Measurements from ENCODE around the gene BEST4. TPM values are rescaled to one million over a fixed set of nuclear protein-coding genes. Genes with fewer than 3 reads are reported as not detected.

BEST4 gene
- total RNA-seq, 1 experiment from 2014 or later = not detected

DNA sequence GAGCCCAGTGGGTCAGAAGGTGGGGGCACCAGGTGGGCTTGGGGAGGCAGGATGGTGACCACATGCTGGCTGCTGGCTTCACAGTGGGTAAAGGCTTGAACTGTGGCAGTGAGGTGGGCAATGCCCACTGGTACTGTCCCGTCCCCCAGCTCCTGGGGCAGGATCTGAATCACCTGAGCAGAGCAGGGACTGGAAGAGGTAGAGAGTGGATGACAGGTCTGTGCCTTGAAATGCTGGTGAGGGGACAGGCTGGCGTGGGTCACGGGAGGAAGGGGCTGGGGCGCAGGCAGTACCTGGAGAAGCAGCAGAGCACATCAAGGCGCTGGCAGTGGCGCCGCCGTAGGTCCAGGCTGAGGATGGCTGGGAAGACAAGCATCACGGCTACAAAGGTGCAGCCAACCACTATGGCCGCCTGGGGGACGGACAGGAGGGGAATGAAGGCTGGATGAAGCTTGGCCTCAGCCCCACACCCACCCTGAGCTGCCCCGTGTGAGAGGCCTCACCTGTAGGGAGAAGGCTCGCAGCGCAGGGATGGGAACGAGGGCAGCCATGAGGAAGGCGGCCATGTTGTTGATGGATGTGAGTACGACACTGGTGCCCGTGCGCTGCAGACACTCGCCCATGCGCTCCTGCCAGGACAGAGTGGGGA is 40.2 kb upstream of the BEST4 start:
- POLR2A ChIA-PET (ENCODE audit: unreplicated experiment) = interaction anchor here (0.6 kb wide), 1 partner anchor 1424 kb away, joined by 4 read pairs; no protein-coding TSS in a partner anchor
- Histone ChIP-seq H4K20me1 (ENCODE audit: low read length) (no peaks in the 10 kb centered on the region), H3K79me2 (ENCODE audit: low read length) (no peaks in the 10 kb centered on the region), H3K36me3 (ENCODE audit: low read depth, low read length) (no peaks in the 10 kb centered on the region), H3K9me2 (replicated peaks; ENCODE audit: low read length) (no peaks in the 10 kb centered on the region), H3K27me3 (ENCODE audit: low read length) (no peaks in the 10 kb centered on the region), H3F3A (ENCODE audit: low read length, unreplicated experiment) (no peaks in the 10 kb centered on the region), H3K9ac (ENCODE audit: low read length) (no peak overlapping the region), H2AFZ (ENCODE audit: low read length) (no peak overlapping the region), H3K4me3 (ENCODE audit: low read length) (no peak overlapping the region), H3K4me1 (ENCODE audit: insufficient read depth, low read length) (no peaks in the 10 kb centered on the region), H3K9me3 (ENCODE audit: low read length) (no peaks in the 10 kb centered on the region), H3K27ac (ENCODE audit: low read length) (no peak overlapping the region), H3K4me2 (ENCODE audit: low read length) (no peak overlapping the region)
- intact Hi-C loops (cut with micrococcal nuclease) = no loop called here
- TF ChIP-seq EZH2 (IDR thresholded peaks at IDR 0.05; ENCODE audit: low read length, unreplicated experiment) = no peak
- TF ChIP-seq, protein P1, sequence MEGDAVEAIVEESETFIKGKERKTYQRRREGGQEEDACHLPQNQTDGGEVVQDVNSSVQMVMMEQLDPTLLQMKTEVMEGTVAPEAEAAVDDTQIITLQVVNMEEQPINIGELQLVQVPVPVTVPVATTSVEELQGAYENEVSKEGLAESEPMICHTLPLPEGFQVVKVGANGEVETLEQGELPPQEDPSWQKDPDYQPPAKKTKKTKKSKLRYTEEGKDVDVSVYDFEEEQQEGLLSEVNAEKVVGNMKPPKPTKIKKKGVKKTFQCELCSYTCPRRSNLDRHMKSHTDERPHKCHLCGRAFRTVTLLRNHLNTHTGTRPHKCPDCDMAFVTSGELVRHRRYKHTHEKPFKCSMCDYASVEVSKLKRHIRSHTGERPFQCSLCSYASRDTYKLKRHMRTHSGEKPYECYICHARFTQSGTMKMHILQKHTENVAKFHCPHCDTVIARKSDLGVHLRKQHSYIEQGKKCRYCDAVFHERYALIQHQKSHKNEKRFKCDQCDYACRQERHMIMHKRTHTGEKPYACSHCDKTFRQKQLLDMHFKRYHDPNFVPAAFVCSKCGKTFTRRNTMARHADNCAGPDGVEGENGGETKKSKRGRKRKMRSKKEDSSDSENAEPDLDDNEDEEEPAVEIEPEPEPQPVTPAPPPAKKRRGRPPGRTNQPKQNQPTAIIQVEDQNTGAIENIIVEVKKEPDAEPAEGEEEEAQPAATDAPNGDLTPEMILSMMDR (conservative IDR thresholded peaks at IDR 0.05; ENCODE audit: low read depth, low read length) = no peak
- TF ChIP-seq EZH2phosphoT487 (IDR thresholded peaks at IDR 0.05; ENCODE audit: borderline replicate concordance, low read length) = no peak
- no peak for ATAC-seq
- no peak for DNase-seq
- no TSS peak for BruUV-seq (replicated peaks)
- CTCF ChIA-PET = no interaction called here

DNA sequence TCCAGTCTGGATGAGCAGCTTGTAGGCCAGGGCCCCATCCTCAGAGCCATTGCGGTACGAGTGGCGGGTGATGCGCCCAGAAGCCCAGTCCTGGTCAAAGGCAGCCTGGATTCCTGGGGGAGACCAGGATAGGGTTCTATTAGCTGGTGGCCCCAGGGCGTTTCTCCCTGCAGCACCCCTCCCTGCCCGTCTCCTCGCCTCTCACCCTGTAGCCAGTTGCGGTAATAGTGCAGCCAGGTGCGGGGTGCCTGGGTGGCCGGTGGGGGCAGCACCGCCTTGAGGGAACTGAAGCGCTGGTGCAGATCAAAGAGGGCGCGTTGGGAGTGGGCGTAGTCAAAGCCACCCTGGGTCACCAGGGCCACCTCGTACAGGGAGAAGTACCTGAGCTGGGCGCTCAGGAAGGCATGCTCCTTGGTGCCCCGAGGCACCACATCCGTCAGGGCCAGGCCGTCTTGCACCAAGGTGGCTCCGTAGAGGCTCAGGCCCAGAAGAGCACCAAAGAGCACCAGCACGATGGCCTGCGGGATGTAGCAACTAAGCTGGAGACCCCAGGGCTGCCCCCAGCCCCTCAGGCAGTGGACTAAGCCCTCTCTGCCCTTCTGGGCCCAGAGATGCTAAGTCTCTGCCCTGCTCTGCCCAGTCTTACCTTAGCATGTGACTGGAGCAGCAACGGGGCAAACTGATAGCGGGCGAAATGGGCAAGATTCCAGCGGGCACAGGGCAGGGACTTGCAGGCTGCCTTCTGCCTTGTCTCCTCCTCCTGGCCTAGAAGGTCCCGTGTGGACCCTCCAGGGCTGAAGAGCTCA is 39.4 kb upstream of the BEST4 start:
- intact Hi-C loops (cut with micrococcal nuclease) = no loop called here
- no peaks in the 10 kb centered on the region for H4K20me1 ChIP-seq (ENCODE audit: low read length)
- H3K4me3 ChIP-seq (ENCODE audit: low read length) = no peak overlapping the region
- no peak overlapping the region for H3K27ac ChIP-seq (ENCODE audit: low read length)
- CTCF ChIA-PET = no interaction called here
- POLR2A ChIA-PET (ENCODE audit: unreplicated experiment) = interaction anchor here (0.6 kb wide), 1 partner anchor 1424 kb away, joined by 4 read pairs; no protein-coding TSS in a partner anchor
- no peak overlapping the region for H3K4me2 ChIP-seq (ENCODE audit: low read length)
- ATAC-seq (no peak), DNase-seq (no peak)
- no peaks in the 10 kb centered on the region for H3K9me3 ChIP-seq (ENCODE audit: low read length)
- no peak overlapping the region for H2AFZ ChIP-seq (ENCODE audit: low read length)
- H3K27me3 ChIP-seq (ENCODE audit: low read length) = no peaks in the 10 kb centered on the region
- H3K4me1 ChIP-seq (ENCODE audit: insufficient read depth, low read length) = no peaks in the 10 kb centered on the region
- H3K9ac ChIP-seq (ENCODE audit: low read length) = no peak overlapping the region
- no peaks in the 10 kb centered on the region for H3K36me3 ChIP-seq (ENCODE audit: low read depth, low read length)
- no peaks in the 10 kb centered on the region for H3F3A ChIP-seq (ENCODE audit: low read length, unreplicated experiment)
- H3K79me2 ChIP-seq (ENCODE audit: low read length) = no peaks in the 10 kb centered on the region
- H3K9me2 ChIP-seq (replicated peaks; ENCODE audit: low read length) = no peaks in the 10 kb centered on the region
- TF ChIP-seq, protein P1 (conservative IDR thresholded peaks at IDR 0.05; ENCODE audit: low read depth, low read length) = no peak
- TF ChIP-seq EZH2 (IDR thresholded peaks at IDR 0.05; ENCODE audit: low read length, unreplicated experiment) = no peak
- no peak for TF ChIP-seq EZH2phosphoT487 (IDR thresholded peaks at IDR 0.05; ENCODE audit: borderline replicate concordance, low read length)
- no TSS peak for BruUV-seq (replicated peaks)
